KBM-7 (cell line): Measurements from ENCODE around the gene GALNT8.
"Not testable (repeated sequence)": the region's sequence is repeated elsewhere in the genome, so short reads cannot be mapped to it uniquely, and the experiment has no call there.

Experiments
- DNase-seq: peaks from one replicate; pipeline ENCODE4 v3.0.0-alpha.2; 2015
- in situ Hi-C: fragments of 300-500 bp; cut with MboI; formaldehyde crosslinking; loops from 2 replicates; pipeline ENCODE4 v1.14.3; 2020; ENCODE audit warnings: low sequenced_read_pairs, low pct_unique_long_range_greater_than_20kb, mixed read lengths

Gene GALNT8

DNA sequence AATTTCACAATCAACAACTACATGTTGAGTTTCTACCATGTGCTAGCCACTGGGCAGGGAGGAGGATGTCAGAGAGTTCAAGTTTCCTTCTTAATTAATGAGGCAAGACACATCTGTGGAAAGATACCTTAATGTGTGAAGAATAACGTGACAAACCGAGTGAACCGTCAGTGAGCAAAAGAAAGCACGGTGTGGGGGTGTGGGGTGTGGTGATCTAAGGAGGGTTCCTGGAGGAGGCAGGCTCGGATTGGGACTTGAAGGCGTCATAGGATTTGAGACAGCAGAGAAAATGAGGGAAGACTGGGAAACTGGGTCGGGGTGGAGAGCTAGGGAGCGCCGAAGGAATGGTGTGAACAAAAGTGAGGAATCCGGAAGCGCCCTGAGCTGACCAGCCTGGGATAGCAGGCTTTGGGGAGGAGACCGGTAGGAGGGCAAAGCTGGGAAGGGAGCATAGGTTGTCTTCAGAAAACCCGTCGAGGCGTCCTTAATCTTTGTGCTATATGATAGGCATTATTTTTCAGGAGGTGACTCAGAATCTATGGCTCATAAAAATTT lies 22.3 kb downstream of the GALNT8 start:
- in situ Hi-C loops, result no loop called here
- DNase-seq, result no peak

DNA sequence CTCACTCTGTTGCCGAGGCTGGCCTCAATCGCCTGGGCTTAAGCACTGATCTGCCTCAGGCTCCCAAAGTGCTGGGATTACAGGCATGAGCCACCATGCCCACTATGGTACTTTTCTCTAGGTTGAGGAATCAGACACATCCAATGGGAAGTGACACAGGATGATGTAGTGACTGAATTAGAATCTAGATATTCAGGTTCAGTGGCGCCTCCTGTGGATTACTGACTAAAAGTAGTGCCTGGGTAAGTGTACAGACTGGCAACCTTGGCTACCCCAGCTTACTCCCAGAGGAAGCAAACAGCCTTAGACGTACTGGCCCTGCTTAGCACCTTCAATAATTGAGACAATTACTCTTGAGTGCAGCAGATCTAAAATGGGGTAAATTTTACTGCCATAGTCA lies 22.8 kb downstream of the GALNT8 start:
- DNase-seq, result no peak
- in situ Hi-C loops, result no loop called here

DNA sequence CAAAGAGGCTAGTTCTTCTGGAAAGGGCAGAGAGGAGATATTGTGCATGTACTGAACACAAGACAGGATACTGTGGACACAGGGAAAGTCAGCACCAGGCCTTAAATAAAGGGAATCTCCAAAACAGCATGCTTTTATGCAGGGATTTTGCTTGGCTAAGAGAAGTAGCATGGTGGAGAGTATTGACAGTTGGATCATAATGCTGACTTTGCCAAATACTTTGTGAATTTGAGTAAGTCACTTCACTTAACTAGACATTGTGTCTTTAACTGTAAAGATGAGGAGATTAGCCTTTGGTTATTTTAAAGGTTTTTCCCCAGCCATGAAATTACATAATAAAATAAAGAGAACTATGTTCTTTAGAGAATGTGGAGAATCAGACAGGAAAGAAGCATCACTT lies 24.5 kb downstream of the GALNT8 start:
- DNase-seq, result no peak
- in situ Hi-C loops, result no loop called here

DNA sequence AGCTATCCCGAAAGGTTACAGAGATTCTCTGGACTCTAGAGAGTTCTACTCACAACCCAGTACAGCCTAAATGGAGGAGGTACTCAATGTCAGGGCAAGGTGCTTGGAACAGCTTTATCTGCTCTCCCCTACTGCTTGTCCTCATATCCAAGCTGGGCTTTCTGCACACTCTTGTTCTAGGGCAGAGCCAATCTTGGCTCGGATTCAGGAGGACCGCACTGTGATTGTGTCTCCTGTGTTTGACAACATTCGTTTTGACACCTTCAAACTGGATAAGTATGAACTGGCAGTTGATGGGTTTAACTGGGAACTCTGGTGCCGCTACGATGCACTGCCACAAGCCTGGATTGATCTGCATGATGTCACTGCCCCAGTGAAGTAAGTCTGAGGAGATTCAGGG lies 25.0 kb downstream of the GALNT8 start:
- DNase-seq, result no peak
- in situ Hi-C loops, result no loop called here

DNA sequence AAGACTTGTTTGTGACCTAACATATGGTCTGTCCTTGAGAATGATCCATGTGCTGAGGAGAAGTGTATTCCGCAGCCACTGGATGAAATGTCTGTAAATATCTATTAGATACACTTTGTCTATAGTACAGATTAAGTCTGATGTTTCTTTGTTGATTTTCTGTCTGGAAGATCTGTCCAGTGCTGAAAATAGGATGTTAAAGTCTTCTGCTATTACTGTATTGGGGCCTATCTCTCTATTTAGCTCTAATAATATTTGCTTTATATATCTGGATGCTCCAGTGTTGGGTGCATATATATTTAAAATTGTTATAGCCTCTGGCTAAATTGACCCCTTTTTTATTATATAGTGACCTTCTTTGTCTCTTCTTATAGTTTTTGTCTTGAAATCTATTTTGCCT lies 31.5 kb downstream of the GALNT8 start:
- DNase-seq, in situ Hi-C loops: not testable (repeated sequence)

DNA sequence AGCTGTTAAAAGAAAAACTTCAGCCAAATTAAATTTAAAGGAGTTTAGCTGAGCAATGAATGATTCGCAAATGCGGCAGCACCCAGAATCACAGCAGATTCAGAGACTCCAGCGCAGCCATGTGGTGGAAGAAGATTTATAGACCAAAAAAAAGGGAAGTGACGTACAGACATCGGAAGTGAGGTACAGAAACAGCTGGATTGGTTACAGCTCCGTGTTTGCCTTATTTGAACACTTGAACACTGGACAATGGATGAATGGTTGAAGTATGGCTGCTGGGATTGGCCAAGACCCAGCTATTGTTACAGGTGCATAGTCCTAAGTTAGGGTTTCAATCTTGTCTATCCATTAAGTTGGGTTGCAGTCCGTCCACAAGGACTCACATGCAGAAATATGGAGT lies 42.6 kb downstream of the GALNT8 start:
- peak; percentile 49 for DNase-seq
- in situ Hi-C loops, result no loop called here

DNA sequence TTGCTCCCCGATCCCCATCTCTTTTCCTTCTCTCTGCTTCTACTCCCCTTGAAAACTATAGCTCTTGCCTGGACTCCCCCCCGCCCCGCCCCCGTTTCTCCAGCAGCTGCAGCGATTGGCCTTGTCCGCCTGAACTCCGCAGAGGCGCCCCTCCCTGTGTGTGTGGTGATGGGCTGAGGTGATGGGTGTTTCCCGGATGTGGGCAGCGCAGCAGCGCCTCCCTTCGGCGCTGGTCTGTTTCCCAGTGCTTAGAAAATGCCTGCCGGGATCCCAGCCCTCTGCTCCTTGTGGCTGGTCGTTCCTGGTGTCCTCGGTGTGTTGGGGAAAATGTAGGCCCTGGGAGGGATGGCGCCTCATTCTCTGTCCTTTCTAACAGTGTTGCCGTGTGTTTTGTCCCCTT lies 43.3 kb downstream of the GALNT8 start:
- DNase-seq, result no peak

DNA sequence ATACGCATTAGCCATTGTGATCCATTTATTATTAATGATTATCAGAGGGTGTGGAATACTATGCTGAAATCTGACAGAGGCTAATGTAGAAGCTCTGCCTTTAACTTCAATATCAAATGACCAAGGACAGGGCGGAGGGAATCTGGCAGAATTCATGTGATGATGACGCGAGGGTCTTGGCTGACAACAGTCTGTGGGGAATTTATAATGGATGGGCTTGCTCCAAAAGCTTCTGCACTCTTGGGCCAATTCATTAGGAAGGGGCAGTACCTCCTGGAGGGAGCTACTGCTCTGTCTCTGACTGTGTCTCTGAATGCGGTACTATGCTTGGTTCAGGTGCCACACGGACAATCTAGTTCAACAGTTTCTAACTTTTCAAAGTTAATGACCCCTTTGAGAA lies 46.2 kb downstream of the GALNT8 start:
- DNase-seq, result no peak
- in situ Hi-C loops, result no loop called here

More for the DNA sequence above, 43.3 kb downstream of the GALNT8 start:
- in situ Hi-C loops, result no loop called here

DNA sequence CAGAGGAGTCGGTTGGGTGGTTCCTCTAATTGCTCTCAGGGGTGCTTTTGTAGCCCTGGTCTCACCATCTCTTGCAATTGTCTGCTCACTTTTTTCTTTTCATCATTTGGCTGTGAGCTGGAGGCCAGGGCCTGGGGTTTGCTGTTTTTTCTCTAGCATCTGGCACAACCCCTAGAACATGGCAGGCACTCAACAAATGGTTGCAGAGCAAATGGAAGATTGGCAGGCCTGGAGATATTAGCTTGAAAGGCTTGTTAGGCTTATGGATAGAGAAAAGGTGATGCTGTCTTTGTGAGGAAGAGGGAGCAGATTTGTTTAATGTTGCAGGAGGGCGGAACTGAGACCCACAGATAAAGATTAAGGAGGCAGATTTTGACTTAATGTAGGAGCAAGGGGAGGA lies 47.0 kb downstream of the GALNT8 start:
- DNase-seq, result no peak
- in situ Hi-C loops, result no loop called here

DNA sequence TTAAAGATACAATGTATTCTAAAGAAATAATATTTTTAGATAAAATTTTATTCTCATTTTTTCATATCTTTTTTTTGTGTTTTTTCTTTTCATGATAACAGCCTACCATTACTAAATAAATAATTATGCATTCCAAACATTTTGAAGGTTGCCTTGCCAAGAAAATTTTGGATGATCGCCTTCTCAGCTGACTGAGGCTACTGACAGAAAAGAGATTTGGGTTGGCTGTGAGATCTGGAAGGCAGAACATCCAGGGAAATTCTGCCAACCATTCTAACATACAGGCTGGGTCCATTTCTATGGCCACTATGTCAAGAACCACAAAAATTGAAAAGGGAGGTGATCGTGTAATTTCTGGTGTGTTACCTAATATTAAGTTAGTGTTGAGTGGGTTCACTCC lies 48.1 kb downstream of the GALNT8 start:
- no peak for DNase-seq
- in situ Hi-C loops, result no loop called here

DNA sequence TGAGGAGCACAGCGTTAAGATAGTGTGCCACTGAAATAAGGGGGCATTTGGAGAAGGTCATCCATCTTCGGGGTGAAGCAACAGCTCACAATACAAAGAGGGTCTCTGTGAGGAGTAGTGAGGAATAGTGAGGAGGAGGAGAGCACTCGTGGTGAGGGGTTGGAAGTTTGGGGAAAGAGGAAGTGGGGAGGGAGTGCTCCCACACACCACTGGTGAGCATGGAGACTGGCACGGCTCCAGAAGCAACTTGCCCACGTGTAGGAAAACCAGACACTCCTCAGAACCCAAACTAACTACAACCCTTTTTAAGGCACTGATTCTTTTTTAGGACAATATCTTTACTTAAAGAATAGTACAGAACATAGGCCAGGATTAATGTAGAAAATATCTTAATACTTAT lies 48.9 kb downstream of the GALNT8 start:
- DNase-seq, result peak; percentile 24
- in situ Hi-C loops, result no loop called here

DNA sequence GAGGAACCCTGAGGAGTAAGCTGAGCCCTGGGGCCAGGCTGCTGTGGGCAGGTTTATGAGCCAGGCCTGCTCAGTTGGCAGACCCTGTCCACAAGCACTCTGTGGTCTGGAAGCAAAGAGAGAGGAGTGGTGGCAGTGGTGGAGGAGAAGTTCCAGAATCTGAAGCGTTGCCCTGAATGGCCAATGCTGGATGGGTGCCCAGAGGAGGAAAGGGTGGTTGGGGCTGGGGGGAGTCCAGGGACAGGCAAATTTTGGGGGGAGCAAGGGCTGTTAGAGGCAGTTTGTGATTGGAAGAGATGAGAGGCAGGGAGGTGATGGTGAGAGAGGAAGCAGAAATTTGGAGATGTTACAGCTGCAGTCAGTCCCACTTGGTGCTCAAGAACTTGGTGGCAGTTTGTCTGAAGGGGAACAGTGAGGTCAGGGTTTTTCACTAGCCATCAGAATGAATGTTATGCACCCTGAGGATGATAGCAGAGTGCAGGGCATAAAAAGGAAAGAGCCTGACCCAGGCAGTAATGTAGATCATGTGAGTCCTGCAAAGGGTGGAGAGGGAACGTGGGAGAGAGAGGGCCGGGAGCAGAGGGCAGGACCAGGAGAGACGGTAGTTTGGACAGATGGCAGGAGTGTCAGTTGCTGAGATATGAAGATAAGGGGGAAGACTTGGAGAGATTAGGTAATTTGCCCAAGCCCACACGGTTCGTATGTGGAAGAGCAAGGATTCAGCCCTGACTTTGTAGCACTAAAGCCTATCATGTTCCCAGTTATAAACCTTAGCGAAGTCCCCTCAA lies 51.2 kb downstream of the GALNT8 start:
- DNase-seq, result no peak
- in situ Hi-C loops, result no loop called here

DNA sequence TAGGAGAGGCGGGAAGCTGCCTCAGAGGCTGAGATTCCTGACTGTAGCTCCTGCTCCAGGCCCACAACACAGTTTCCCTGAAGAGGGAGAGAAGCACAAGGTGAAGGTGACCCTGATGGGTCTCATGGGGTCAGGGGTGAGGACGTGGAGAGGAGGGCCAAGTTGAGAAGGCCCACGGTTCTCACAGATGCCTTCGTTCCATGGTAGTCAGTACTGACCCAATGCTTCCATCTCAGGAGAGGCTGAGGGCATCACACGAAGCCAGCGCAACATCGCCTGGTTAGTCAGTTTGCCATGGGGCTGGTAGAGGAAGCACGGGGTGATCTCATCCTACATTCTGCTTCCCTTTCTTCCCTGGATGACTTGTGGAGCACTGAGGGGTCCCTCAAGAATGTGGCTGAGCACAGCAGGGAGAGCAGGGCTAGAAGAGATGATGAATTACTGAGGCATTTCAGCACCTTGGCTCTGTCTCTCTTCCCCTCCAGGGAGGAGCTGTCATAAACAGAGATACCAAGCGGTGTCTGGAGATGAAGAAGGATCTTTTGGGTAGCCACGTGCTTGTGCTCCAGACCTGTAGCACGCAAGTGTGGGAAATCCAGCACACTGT lies 51.9 kb downstream of the GALNT8 start:
- DNase-seq, result no peak
- in situ Hi-C loops, result no loop called here

DNA sequence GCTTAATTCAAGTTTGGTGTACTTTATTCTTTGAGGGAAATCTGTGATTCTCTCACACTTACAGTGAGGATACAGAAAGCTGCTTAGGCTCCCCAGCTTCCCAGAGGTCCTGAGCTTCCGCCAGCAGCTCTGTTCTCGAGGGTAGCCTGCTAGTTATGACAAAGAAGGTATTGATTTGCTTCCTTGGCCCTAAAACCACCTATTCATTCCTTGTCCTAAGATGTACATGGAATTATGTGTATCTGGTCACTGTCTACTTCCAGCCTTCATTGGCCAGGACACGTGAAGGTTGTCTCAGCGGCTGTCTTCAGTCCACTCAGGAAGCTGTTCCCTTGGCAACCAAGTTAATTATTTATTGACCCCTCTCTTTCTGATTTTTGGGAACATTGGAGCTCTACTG lies 55.7 kb downstream of the GALNT8 start:
- DNase-seq, result no peak
- in situ Hi-C loops, result no loop called here

DNA sequence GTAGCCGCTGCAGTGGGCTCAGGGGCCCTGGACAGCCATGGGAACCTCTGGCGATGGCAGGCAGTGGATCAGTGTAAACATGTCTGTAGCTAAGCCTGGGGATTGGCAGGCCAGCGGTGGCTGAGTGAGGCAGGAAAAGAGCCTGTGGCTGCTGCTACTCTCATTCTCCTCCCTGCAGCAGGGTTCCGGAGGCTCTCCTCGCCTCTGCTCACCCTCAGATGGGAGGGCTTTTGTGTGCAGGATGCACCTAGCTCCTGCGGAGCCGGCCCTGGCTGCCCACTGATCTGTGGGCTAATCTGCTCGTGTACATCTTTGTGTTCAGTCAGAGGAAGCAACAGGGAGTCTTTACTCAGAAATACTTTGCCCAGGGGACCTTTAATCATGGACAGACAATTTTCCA lies 59.5 kb downstream of the GALNT8 start:
- in situ Hi-C loops, result no loop called here
- DNase-seq, result no peak

DNA sequence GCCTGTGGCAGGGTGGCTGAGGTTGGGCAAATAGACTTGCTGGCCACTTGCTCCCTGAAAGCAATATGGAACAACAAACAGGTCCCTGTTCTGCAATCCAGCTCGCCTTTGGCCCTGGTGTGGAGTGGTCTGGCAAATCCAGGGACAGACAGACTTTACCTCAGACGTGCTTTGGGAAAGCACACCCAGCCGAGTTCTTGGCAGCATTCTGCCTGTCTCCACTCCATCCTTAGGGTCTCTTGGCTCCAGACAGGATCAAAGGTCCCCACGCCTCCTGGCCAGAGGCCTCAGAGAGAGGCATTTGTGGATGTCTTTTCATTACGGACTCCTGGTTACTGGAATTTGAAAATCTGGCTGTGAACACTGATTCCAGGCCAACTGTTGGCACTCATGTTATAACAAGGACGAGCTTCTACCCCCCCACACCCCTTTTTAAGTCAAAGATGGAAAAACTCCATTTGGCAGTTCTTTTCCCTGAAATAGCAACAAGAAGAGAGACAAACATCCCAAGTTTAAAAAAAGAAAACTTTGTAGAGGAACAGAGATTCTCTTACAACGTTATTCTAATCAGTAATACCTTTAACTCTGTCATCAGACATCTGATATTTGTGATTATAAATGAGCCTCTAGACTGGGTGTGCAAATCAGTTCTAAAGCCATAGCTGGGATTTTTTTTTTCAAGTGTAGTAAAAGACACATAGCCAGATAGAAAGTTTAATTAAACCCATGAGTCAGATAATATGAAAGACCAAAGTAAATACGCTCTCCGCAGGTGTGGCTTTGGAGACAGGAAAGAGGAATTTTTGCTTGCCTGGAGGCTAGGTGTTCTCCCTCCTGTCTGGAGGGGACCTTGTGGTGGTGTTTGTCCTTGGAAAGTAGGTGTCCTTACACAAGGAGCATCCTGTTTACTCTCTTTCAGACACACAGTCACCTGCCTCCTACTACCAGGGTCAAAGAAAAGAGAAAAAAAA lies 60.7 kb downstream of the GALNT8 start:
- in situ Hi-C loops, result no loop called here
- DNase-seq, result no peak

DNA sequence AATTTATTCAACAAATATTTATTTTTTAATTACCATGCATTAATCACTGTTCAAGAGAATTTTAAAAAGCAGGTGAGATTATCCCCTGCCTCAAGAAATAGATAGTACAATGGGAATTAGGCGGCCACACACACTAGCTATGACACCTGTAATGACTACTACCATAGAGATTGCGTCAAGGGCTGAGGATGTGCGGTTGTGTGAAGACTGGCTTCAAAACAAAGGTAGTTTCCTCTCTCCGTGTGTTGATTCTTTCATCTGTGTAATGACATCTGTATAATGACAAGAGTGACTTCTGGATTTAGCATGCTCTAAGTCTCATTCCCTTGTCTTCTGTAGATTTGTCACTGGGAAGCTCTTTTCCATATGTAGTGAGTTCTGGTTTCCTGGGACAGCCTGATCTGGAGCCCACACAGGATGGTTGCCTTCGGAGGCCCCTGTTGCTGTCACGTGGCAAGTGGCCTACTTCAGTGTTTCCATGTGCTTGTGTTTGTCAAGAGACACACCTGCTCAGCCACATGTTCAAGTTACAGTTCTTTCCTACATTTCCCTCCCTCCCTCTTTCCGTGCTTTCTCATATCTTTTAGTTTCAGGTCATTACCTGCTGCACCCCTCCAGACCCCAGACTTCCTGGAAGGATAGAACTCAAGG lies 64.3 kb downstream of the GALNT8 start:
- in situ Hi-C loops, result no loop called here
- DNase-seq, result no peak

DNA sequence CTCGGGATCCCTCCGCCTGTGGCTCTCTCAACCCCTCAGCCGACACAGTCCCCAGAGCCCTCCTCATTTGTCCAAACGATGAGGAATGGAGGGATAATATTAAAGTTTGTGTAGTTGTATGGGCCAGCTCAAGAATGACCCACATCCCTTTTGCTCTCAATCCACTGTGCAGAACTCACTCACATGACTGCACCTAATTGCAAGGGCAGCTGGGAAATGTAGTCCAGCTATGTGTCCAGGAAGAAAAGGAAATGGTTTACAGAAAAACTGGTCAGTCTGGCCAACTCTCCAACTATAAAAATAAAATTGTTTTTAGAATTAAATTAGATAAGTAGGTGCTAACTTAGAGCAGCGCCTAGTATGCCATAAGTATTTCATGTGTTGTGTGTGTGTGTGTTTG lies 66.6 kb downstream of the GALNT8 start:
- no peak for DNase-seq
- in situ Hi-C loops, result no loop called here

DNA sequence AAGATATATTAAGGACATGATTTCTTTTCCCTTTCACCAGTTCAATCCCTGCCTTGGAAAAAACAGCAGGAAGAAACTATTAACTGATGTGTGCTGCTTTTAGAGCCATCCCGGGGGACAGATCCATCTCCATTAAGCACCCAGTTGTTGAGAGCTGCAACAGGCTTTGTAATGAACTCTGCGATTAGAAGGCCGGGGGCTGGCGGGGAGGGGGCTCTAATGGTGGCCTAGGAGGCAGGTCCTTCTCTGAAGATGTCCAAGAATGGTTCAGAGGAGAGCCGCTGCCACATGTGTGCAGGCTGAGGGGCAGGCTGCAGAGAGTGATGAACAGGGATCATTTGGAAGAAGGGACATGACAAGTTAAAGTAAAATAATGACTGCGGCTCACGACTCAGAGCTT lies 67.8 kb downstream of the GALNT8 start:
- no peak for DNase-seq
- in situ Hi-C loops, result no loop called here
